HepG2 (cell line): Measurements from ENCODE around the gene TTBK1. TPM values are rescaled to one million over a fixed set of nuclear protein-coding genes. Genes with fewer than 3 reads are reported as not detected.
A peak's percentile ranks its signal among the peaks of the same experiment; 100 is the strongest.

Source experiments
- BHLHE40 ChIP-seq: IDR thresholded peaks from 2 replicates; pipeline ENCODE4 v1.6.1; 2011; ENCODE audit warnings: low read length, improper control_type of control experiment
- CCDC6 ChIP-seq: sonication (generic); formaldehyde crosslinking; IDR thresholded peaks from 2 replicates; pipeline ENCODE4 v1.8.1; 2022; ENCODE audit warnings: mild to moderate bottlenecking, missing genetic modification reagents, moderate library complexity
- CENPT ChIP-seq: sonication (generic); formaldehyde crosslinking; IDR thresholded peaks from 2 replicates; pipeline ENCODE4 v1.8.0; 2022; ENCODE audit warnings: low read depth, mild to moderate bottlenecking, moderate library complexity, missing genetic modification reagents
- HMGXB3 ChIP-seq: sonication (generic); formaldehyde crosslinking; IDR thresholded peaks from 2 replicates; pipeline ENCODE4 v1.4.0; 2020; ENCODE audit warnings: missing genetic modification reagents, borderline replicate concordance
- MED1 ChIP-seq: sonication (generic); formaldehyde crosslinking; IDR thresholded peaks from 2 replicates; pipeline ENCODE4 v1.4.0; 2020; ENCODE audit warnings: missing genetic modification reagents
- MEIS2 ChIP-seq: sonication (generic); formaldehyde crosslinking; IDR thresholded peaks from 2 replicates; pipeline ENCODE4 v1.9.0; 2021; ENCODE audit warnings: mild to moderate bottlenecking, missing genetic modification reagents
- MTF2 ChIP-seq: sonication (generic); formaldehyde crosslinking; IDR thresholded peaks from 2 replicates; pipeline ENCODE4 v1.5.0; 2020; ENCODE audit warnings: missing genetic modification reagents, borderline replicate concordance
- NCOA1 ChIP-seq: sonication (generic); formaldehyde crosslinking; IDR thresholded peaks from 2 replicates; pipeline ENCODE4 v1.9.0; 2021; ENCODE audit warnings: missing genetic modification reagents
- PAX8 ChIP-seq: sonication (generic); formaldehyde crosslinking; IDR thresholded peaks from 2 replicates; pipeline ENCODE4 v1.8.0; 2022; ENCODE audit warnings: mild to moderate bottlenecking, missing genetic modification reagents, borderline replicate concordance
- SRSF4 ChIP-seq: fragments of 200-400 bp; formaldehyde crosslinking; IDR thresholded peaks from one replicate; pipeline ENCODE4 v1.6.1; 2018; ENCODE audit warnings: mild to moderate bottlenecking, low read depth, low read length, moderate library complexity; ENCODE audit not compliant: poor library complexity, severe bottlenecking
- ZBTB3 ChIP-seq: sonication (generic); formaldehyde crosslinking; IDR thresholded peaks from 2 replicates; pipeline ENCODE4 v1.4.0; 2020; ENCODE audit warnings: low read depth, mild to moderate bottlenecking, moderate library complexity, missing genetic modification reagents, borderline replicate concordance
- ZBTB43 ChIP-seq: sonication (generic); formaldehyde crosslinking; conservative IDR thresholded peaks from 2 replicates; pipeline ENCODE4 v1.4.0; 2020; ENCODE audit warnings: missing genetic modification reagents
- ZFAT ChIP-seq: sonication (generic); formaldehyde crosslinking; conservative IDR thresholded peaks from 2 replicates; pipeline ENCODE4 v1.8.1; 2023; ENCODE audit warnings: missing genetic modification reagents, inconsistent platforms
- ZGPAT ChIP-seq: IDR thresholded peaks from 2 replicates; pipeline ENCODE4 v1.6.1; 2016; ENCODE audit warnings: mild to moderate bottlenecking
- ZNF558 ChIP-seq: sonication (generic); formaldehyde crosslinking; IDR thresholded peaks from 2 replicates; pipeline ENCODE4 v1.9.0; 2022; ENCODE audit warnings: mild to moderate bottlenecking, missing genetic modification reagents, borderline replicate concordance
- ZSCAN9 ChIP-seq: IDR thresholded peaks from 2 replicates; pipeline ENCODE4 v1.6.1; 2016; ENCODE audit warnings: borderline replicate concordance
- polyA plus RNA-seq, 8 experiments: library from polyadenylated mRNA; depleted of rRNA in 3 of 8; stranded (reverse) in 7 of 8; unstranded in 1 of 8; fragments of >200 nt; fragmentation: Illumina TruSeq in 4 of 8; extraction: Trizol in 4 of 8; gene quantifications; 2 replicates each; pipeline versions ENCODE4 v1.2.1 to v1.2.3, GENCODE V29; 2011 to 2016; ENCODE audit warnings: low read depth in 4 of 8, missing spikeins in 1 of 8, mixed read lengths in 1 of 8; ENCODE audit not compliant: insufficient read depth in 1 of 8
- total RNA-seq, 5 experiments: library from RNA; depleted of rRNA; stranded (reverse); fragments of >200 nt; fragmentation: Illumina TruSeq; extraction: Trizol; gene quantifications; 2 replicates each; pipeline ENCODE4 v1.2.3, GENCODE V29; 2016; ENCODE audit warnings: low read depth in 1 of 5
- TF ChIP-seq, protein P1 (sequence below): sonication (generic); formaldehyde crosslinking; IDR thresholded peaks from 2 replicates; pipeline ENCODE4 v1.4.0; 2020; ENCODE audit warnings: mild to moderate bottlenecking, missing genetic modification reagents
- TF ChIP-seq, protein P2 (sequence below): sonication (generic); formaldehyde crosslinking; conservative IDR thresholded peaks from 2 replicates; pipeline ENCODE4 v1.8.0; 2022; ENCODE audit warnings: low read depth, missing genetic modification reagents

The TTBK1 gene
- total and polyA plus RNA-seq, 2 of the 13 experiments (the other 11 are each of a cell fraction or from before 2014, with no cell fraction given), result 0.24 to 0.33 TPM

GRCh38 chr6:43278524-43279078 lies 35.3 kb downstream of the TTBK1 start (continued):
- TF ChIP-seq ZFAT (CRISPR knock-in tag), result no peak
- TF ChIP-seq ZNF558 (CRISPR knock-in tag), result no peak
- TF ChIP-seq, protein P1, sequence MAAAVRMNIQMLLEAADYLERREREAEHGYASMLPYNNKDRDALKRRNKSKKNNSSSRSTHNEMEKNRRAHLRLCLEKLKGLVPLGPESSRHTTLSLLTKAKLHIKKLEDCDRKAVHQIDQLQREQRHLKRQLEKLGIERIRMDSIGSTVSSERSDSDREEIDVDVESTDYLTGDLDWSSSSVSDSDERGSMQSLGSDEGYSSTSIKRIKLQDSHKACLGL (CRISPR knock-in tag), result no peak
- TF ChIP-seq ZSCAN9, result 0 out of 2 replicates have a peak, but pooled peaks have one; percentile 9
- TF ChIP-seq, protein P2, sequence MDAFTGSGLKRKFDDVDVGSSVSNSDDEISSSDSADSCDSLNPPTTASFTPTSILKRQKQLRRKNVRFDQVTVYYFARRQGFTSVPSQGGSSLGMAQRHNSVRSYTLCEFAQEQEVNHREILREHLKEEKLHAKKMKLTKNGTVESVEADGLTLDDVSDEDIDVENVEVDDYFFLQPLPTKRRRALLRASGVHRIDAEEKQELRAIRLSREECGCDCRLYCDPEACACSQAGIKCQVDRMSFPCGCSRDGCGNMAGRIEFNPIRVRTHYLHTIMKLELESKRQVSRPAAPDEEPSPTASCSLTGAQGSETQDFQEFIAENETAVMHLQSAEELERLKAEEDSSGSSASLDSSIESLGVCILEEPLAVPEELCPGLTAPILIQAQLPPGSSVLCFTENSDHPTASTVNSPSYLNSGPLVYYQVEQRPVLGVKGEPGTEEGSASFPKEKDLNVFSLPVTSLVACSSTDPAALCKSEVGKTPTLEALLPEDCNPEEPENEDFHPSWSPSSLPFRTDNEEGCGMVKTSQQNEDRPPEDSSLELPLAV, result no peak
- no peak for TF ChIP-seq PAX8
- TF ChIP-seq MED1, result peak; percentile 85
- no peak for TF ChIP-seq MTF2 (CRISPR knock-in tag)
- no peak; the same call in 1 of the 2 replicates for TF ChIP-seq HMGXB3 (CRISPR knock-in tag)
- TF ChIP-seq MEIS2, result no peak
- TF ChIP-seq BHLHE40, result no peak
- TF ChIP-seq ZGPAT (CRISPR knock-in tag), result no peak
- TF ChIP-seq CCDC6 (CRISPR knock-in tag), result no peak
- TF ChIP-seq NCOA1 (CRISPR knock-in tag), result no peak
- no peak for TF ChIP-seq ZBTB43
- TF ChIP-seq ZBTB3 (CRISPR knock-in tag), result no peak; the same call in 1 of the 2 replicates
- no peak for TF ChIP-seq CENPT (CRISPR knock-in tag)
- no peak for TF ChIP-seq SRSF4
